H1 (cell line): Measurements from ENCODE around the gene RCL1. TPM values are rescaled to one million over a fixed set of nuclear protein-coding genes. Genes with fewer than 3 reads are reported as not detected.

Experiments
- CHD2 ChIP-seq: IDR thresholded peaks from 2 replicates; pipeline ENCODE4 v1.6.1; 2012; ENCODE audit warnings: low read length, improper control_type of control experiment
- polyA plus RNA-seq, 7 experiments: library from polyadenylated mRNA; depleted of rRNA in 3 of 7; stranded (reverse) in 5 of 7; unstranded in 2 of 7; fragments of >200 nt in 5 of 7; fragments of 200-250 nt in 2 of 7; gene quantifications; 1 replicate in 5 of 7; 2 replicates in 1 of 7; 4 replicates in 1 of 7; pipeline versions ENCODE4 v1.2.1 to v1.2.3, GENCODE V29; 2011 to 2013; ENCODE audit warnings: missing spikeins in 2 of 7, mixed read lengths in 2 of 7
- total RNA-seq: library from RNA; stranded (reverse); fragmentation: NEBNext Ultra II Directional; extraction: Animal tissue kit (Norgen Biotek cat#: 25700); gene quantifications from 2 replicates; pipeline ENCODE4 v1.2.1, GENCODE V29; 2021
- TF ChIP-seq, protein P1 (sequence below): fragments of 300-600 bp; sonication (generic); IDR thresholded peaks from 2 replicates; pipeline ENCODE4 v1.7.1; 2012; ENCODE audit warnings: low read length, moderate library complexity, mild to moderate bottlenecking, inconsistent platforms; ENCODE audit not compliant: insufficient replicate concordance

RCL1 gene
- total and polyA plus RNA-seq, 2 of the 8 experiments (the other 6 are each of a cell fraction or from before 2014, with no cell fraction given) = 21.0 to 29.5 TPM

DNA sequence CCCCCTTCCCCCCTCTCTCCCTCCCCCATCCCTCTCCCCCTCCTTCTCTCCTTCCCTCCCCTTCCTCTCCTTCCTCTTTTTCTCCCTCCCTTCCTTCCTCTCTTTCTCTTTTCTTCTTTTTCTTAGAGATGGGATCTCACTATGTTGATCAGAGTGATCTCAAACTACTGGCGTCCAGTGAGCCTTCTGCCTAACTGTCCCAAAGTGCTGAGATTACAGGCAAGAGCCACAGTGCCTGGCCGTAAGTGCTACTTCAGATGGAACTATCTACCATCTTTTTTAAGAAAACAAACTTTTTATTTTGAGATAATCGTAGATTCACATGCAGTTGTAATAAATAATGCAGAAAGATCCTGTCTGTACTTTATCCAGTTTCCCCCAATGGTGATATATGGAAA, 6.3 kb downstream of the RCL1 start (continued):
- TF ChIP-seq, protein P1, sequence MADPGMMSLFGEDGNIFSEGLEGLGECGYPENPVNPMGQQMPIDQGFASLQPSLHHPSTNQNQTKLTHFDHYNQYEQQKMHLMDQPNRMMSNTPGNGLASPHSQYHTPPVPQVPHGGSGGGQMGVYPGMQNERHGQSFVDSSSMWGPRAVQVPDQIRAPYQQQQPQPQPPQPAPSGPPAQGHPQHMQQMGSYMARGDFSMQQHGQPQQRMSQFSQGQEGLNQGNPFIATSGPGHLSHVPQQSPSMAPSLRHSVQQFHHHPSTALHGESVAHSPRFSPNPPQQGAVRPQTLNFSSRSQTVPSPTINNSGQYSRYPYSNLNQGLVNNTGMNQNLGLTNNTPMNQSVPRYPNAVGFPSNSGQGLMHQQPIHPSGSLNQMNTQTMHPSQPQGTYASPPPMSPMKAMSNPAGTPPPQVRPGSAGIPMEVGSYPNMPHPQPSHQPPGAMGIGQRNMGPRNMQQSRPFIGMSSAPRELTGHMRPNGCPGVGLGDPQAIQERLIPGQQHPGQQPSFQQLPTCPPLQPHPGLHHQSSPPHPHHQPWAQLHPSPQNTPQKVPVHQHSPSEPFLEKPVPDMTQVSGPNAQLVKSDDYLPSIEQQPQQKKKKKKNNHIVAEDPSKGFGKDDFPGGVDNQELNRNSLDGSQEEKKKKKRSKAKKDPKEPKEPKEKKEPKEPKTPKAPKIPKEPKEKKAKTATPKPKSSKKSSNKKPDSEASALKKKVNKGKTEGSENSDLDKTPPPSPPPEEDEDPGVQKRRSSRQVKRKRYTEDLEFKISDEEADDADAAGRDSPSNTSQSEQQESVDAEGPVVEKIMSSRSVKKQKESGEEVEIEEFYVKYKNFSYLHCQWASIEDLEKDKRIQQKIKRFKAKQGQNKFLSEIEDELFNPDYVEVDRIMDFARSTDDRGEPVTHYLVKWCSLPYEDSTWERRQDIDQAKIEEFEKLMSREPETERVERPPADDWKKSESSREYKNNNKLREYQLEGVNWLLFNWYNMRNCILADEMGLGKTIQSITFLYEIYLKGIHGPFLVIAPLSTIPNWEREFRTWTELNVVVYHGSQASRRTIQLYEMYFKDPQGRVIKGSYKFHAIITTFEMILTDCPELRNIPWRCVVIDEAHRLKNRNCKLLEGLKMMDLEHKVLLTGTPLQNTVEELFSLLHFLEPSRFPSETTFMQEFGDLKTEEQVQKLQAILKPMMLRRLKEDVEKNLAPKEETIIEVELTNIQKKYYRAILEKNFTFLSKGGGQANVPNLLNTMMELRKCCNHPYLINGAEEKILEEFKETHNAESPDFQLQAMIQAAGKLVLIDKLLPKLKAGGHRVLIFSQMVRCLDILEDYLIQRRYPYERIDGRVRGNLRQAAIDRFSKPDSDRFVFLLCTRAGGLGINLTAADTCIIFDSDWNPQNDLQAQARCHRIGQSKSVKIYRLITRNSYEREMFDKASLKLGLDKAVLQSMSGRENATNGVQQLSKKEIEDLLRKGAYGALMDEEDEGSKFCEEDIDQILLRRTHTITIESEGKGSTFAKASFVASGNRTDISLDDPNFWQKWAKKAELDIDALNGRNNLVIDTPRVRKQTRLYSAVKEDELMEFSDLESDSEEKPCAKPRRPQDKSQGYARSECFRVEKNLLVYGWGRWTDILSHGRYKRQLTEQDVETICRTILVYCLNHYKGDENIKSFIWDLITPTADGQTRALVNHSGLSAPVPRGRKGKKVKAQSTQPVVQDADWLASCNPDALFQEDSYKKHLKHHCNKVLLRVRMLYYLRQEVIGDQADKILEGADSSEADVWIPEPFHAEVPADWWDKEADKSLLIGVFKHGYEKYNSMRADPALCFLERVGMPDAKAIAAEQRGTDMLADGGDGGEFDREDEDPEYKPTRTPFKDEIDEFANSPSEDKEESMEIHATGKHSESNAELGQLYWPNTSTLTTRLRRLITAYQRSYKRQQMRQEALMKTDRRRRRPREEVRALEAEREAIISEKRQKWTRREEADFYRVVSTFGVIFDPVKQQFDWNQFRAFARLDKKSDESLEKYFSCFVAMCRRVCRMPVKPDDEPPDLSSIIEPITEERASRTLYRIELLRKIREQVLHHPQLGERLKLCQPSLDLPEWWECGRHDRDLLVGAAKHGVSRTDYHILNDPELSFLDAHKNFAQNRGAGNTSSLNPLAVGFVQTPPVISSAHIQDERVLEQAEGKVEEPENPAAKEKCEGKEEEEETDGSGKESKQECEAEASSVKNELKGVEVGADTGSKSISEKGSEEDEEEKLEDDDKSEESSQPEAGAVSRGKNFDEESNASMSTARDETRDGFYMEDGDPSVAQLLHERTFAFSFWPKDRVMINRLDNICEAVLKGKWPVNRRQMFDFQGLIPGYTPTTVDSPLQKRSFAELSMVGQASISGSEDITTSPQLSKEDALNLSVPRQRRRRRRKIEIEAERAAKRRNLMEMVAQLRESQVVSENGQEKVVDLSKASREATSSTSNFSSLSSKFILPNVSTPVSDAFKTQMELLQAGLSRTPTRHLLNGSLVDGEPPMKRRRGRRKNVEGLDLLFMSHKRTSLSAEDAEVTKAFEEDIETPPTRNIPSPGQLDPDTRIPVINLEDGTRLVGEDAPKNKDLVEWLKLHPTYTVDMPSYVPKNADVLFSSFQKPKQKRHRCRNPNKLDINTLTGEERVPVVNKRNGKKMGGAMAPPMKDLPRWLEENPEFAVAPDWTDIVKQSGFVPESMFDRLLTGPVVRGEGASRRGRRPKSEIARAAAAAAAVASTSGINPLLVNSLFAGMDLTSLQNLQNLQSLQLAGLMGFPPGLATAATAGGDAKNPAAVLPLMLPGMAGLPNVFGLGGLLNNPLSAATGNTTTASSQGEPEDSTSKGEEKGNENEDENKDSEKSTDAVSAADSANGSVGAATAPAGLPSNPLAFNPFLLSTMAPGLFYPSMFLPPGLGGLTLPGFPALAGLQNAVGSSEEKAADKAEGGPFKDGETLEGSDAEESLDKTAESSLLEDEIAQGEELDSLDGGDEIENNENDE = no peak
- no peak for TF ChIP-seq CHD2
